Psoas muscle (tissue), 8 donors: ENCODE measurements around the gene CLCN7. TPM values are rescaled to one million over a fixed set of nuclear protein-coding genes. Genes with fewer than 3 reads are reported as not detected.
"Not testable (repeated sequence)": the region's sequence is repeated elsewhere in the genome, so short reads cannot be mapped to it uniquely, and the experiment has no call there.

Experiments used
- ATAC-seq, 4 donors: fragments of 200-7000 bp; cut with Tn5 transposase; one replicate each; pipeline ENCODE4 v1.9.1; 2020; ENCODE audit warnings: moderate library complexity in 3 of 4, mild to moderate bottlenecking in 2 of 4
- DNase-seq, 2 donors: peaks; one replicate each; pipeline ENCODE4 v3.0.0-alpha.2; 2020
- H3K27ac ChIP-seq: fragments of 200-600 bp; one replicate; pipeline ENCODE4 v1.8.0; 2022
- H3K27me3 ChIP-seq, 3 donors: fragments of 200-600 bp in 1 of 3; one replicate each; pipeline versions ENCODE4 v1.6.1 to v1.8.0; 2013 to 2022; ENCODE audit warnings: low read length in 2 of 3, mild to moderate bottlenecking in 2 of 3, moderate library complexity in 1 of 3; ENCODE audit not compliant: insufficient read depth in 3 of 3
- H3K36me3 ChIP-seq, 2 donors: fragments of 200-600 bp in 1 of 2; one replicate each; pipeline versions ENCODE4 v1.6.1 to v1.8.0; 2013 to 2022; ENCODE audit warnings: low read depth in 1 of 2, mild to moderate bottlenecking in 1 of 2, moderate library complexity in 1 of 2; ENCODE audit not compliant: insufficient read depth in 1 of 2
- H3K4me1 ChIP-seq: fragments of 200-600 bp; one replicate; pipeline ENCODE4 v1.8.0; 2022
- H3K4me3 ChIP-seq: fragments of 200-600 bp; one replicate; pipeline ENCODE4 v1.8.0; 2022; ENCODE audit warnings: mild to moderate bottlenecking
- H3K9me3 ChIP-seq: fragments of 200-600 bp; one replicate; pipeline ENCODE4 v1.8.0; 2022
- CTCF ChIP-seq: fragments of 200-600 bp; IDR thresholded peaks from one replicate; pipeline ENCODE4 v1.8.0; 2022; ENCODE audit warnings: antibody characterized with exemption
- WGBS, 3 donors: extraction: QIAGEN DNeasy Blood & Tissue Kit; methylation state at CpG; one replicate each; pipeline versions ENCODE4 v1.1.6 to v1.1.7; 2013; 5-methylcytosine and 5-hydroxymethylcytosine counted together
- intact Hi-C, 2 donors: fragments of 100-400 bp; cut with DNase I; formaldehyde crosslinking; loops; one replicate each; pipeline versions ENCODE4 v1.11.0 to v1.14.2; 2022
- polyA plus RNA-seq, 3 donors: library from polyadenylated mRNA; stranded (reverse); fragments of 200-250 nt; gene quantifications; one replicate each; pipeline ENCODE4 v1.2.3, GENCODE V29; 2013
- total RNA-seq, 4 donors: library from RNA; stranded (reverse); fragmentation: NEBNext Ultra II Directional in 2 of 4; extraction: Animal tissue kit (Norgen Biotek cat#: 25700) in 2 of 4; gene quantifications; one replicate each; pipeline versions ENCODE4 v1.2.1 to v1.2.4, GENCODE V29; 2021 to 2023
- donor health status: healthy with polysubstance abuse.
- donor health status: DM: no; HTN: no; CAD: no; lungs with moderate emphysema.
- donor health status: Bipolar disorder and iron deficiency.
- donor health status: healthy.
- donor health status: DM: yes; HTN: yes; CAD: no.
- donor health status: DM: no; HTN: no; CAD: no.
- donor health status: DM: no; HTN: no; CAD: no.
- donor health status: DM: yes; HTN: yes; CAD: no.

The CLCN7 gene
- total and polyA plus RNA-seq, 7 donors, result 27.0 to 65.4 (median 41.2) TPM

DNA sequence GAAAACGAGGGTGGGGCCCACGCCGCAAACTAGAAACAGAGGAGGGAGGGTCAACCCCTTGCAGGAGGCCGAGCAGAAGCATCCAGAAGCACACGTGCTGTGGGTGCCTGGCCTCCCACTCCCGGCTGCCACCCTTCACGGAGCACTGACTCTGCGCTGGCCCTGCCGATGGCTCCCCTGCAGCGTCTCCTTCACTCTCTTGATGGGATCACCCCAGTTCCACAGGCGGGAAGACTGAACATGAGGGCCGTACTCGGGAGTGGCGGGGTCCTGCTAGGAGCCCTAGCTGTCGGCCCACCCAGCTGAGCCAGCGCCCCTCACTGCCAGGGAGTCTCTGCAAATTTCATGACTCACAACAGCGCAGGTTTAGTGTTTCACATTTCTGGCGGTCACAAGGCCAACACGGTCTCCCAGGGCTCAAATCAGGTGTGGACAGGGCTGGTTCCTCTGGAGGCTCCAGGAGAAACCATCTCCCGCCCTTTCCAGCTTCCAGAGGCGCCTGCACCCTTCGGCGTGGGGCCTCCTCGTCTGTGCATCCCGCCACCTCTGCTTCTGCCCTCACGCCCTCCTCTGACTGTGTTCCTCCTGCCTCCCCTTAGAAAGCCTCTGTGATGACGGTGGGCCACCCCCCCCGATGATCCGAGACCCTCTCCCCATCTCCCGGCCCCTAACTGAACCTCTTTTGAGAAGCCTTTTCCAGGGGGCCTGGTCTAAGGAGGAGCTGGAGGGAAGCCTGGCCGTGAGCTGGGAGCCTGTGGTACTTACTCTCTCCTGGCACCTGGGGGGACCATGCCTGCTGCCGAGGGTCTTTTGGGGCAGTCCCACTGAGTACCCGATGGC lies 11.9 kb upstream of the CLCN7 start:
- no peaks in the 10 kb centered on the region for H3K36me3 ChIP-seq
- no peak overlapping the region for H3K27ac ChIP-seq
- DNase-seq (no peak), ATAC-seq (no peak)
- intact Hi-C loops, result no loop called here
- no peak overlapping the region for H3K4me3 ChIP-seq
- 69 to 75% (median 74%) methylated on average over 32 to 33 of the region's 33 CpGs for WGBS, 3 donors
- no peaks in the 10 kb centered on the region for H3K9me3 ChIP-seq
- H3K4me1 ChIP-seq, result no peaks in the 10 kb centered on the region
- TF ChIP-seq CTCF, result no peak
- H3K27me3 ChIP-seq, result no peaks in the 10 kb centered on the region

DNA sequence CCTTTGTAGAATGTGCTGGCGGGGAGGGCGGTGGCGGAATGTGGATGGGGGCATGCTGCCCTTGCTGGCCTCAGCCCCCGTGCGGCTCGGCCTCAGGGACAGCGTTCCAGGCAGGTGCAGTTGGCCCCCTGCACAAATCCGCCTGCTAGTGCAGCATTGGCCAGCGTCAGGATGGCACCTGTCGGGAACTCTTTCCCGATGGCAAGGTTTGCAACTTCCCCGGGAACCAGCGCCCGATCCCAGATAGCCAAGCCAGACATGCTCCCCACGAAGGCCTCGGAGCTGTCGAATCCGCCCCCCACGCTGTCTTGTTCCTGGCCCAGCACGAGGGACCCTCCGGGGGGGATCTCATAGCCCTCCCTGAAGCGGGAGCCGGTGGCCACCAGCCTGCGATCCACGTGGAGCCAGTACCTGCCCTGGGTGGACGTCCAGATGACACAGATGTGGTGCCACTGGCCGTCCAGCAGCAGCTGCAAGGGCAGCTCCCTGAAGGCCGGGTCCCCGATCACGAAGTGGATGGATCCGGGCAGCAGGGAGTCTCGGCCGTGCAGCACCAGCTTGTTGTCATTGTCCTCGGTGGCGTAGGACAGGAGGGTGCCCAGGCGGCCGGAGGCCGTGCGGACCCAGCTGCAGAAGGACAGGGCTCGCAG lies 11.1 kb upstream of the CLCN7 start:
- no peak for TF ChIP-seq CTCF
- Histone ChIP-seq H3K36me3 (no peaks in the 10 kb centered on the region), H3K4me3 (no peak overlapping the region), H3K4me1 (no peaks in the 10 kb centered on the region), H3K27ac (no peak overlapping the region), H3K9me3 (no peaks in the 10 kb centered on the region), H3K27me3 (no peaks in the 10 kb centered on the region)
- 86 to 90% (median 89%) methylated on average over 40 of the region's 40 CpGs for WGBS, 3 donors
- DNase-seq (no peak), ATAC-seq (no peak)
- intact Hi-C loops, result no loop called here

DNA sequence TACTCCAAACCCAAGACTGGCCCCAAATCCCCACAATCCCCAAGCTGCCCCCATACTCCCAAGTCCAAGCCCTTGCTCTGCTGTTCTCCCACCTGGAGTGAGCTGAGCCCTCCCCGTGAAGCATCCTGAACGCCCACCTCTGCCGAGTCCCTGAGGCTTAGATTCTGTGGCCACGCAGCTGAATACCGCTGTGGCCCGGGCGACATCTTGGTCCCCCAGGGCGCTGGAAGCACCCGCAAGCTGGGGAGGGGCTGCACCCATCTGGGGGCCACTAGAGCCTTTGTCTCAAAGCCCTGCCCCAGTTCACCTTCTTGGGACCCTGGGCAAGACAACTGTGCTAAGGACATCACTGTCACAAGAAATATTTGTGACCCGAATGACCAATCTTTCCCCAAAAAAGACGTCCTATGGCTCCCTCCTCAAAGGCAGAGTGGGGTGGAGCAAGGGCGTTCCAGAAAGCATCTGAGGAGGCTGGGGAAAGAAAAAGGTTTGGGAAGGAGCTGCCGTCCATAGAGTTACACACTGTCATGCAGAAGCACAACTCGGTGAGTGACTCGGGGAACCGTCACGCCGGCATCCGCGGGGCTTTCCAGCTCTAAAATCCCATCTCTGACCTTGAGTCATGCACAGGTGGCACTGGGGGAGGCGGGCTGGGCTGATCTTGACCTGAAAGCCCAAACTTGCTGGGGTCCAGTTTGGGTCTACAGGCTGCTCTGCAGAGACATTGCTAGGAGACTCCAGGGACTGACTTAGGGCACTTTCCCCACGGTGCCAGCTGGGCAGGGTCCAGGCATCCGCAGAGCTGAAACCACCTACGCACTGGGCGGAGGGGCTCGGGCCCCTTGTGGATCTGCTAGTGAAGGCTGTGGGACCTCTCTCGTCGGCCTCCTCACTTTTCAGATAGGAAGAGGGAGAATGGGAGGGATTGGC lies 7.3 kb upstream of the CLCN7 start:
- H3K4me3 ChIP-seq, result no peak overlapping the region
- H3K27ac ChIP-seq, result no peak overlapping the region
- no peaks in the 10 kb centered on the region for H3K36me3 ChIP-seq
- H3K4me1 ChIP-seq, result no peaks in the 10 kb centered on the region
- no peaks in the 10 kb centered on the region for H3K27me3 ChIP-seq
- TF ChIP-seq CTCF, result no peak
- intact Hi-C loops, result loop anchor here in 1 of 2 donors (5.0 kb wide), 1 partner anchor 190 kb away; no protein-coding TSS in a partner anchor
- WGBS, 3 donors, result 73 to 75% (median 75%) methylated on average over 28 of the region's 28 CpGs
- ATAC-seq, result no peak
- no peak for DNase-seq
- H3K9me3 ChIP-seq, result no peaks in the 10 kb centered on the region

DNA sequence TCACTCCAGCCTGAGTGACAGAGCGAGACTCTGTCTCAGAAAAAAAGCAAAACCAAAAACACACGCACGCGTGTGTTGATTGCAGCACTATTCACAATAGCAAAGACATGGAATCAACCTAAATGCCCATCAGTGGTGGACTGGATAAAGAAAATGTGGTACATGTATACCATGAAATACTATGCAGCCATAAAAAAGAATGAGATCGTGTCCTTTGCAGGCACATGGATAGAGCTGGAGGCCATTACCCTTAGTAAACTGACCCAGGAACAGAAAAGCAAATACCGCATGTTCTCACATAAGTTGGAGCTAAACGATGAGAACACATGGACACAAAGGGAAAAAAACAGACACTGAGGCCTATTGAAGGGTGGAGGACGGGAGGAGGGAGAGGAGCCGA lies 4.1 kb upstream of the CLCN7 start:
- 94 to 95% (median 95%) methylated on average over 9 of the region's 9 CpGs for WGBS, 3 donors
- H3K9me3 ChIP-seq, H3K27ac ChIP-seq, H3K4me1 ChIP-seq, H3K36me3 ChIP-seq, DNase-seq, ATAC-seq, H3K4me3 ChIP-seq, H3K27me3 ChIP-seq: not testable (repeated sequence)
- intact Hi-C loops, result loop anchor here in 1 of 2 donors (10.0 kb wide), 1 partner anchor 54 kb away; the partner anchor contains the start of gene UQCC4
